ENCODE results near the gene TMBIM6.

DNA sequence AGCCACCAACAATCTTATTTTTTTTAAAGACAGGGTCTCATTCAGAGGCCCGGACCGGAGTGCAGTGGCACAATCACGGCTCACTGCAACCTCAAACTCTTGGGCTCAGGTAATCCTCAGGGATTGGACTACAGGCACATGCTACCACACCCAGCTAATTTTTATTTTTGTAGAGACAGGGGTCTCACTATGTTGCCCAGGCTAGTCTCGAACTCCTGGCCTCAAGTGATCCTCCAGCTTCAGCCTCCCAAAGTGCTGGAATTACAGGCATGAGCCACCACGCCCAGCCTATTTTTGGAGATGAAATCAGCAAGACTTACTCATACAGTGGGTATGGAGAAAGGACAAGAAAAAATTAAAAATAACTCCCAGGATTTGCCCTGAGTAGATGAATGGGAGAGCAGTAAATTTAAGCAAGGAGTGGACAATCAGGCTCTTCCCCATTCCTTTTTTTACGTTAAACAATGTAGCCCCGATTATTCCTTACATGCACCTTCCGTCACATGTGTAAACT lies 47.4 kb upstream of the TMBIM6 start:
- TF ChIP-seq, protein P1, sequence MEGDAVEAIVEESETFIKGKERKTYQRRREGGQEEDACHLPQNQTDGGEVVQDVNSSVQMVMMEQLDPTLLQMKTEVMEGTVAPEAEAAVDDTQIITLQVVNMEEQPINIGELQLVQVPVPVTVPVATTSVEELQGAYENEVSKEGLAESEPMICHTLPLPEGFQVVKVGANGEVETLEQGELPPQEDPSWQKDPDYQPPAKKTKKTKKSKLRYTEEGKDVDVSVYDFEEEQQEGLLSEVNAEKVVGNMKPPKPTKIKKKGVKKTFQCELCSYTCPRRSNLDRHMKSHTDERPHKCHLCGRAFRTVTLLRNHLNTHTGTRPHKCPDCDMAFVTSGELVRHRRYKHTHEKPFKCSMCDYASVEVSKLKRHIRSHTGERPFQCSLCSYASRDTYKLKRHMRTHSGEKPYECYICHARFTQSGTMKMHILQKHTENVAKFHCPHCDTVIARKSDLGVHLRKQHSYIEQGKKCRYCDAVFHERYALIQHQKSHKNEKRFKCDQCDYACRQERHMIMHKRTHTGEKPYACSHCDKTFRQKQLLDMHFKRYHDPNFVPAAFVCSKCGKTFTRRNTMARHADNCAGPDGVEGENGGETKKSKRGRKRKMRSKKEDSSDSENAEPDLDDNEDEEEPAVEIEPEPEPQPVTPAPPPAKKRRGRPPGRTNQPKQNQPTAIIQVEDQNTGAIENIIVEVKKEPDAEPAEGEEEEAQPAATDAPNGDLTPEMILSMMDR (IDR thresholded peaks at IDR 0.05) = no peak
- TF ChIP-seq EP300 (IDR thresholded peaks at IDR 0.05) (no peak), POLR2A (IDR thresholded peaks at IDR 0.05; ENCODE audit: low read depth) (no peak)

Data from esophagus muscularis mucosa (tissue), 4 donors.